SK-N-SH treated with all-trans-retinoic acid at 6 μM for 48 hours (cell line): ENCODE results near the gene JAKMIP1.

Source experiments
- ATAC-seq: fragments of 200-7000 bp; cut with Tn5 transposase; 3 replicates; pipeline ENCODE4 v1.9.1; 2020; ENCODE audit warnings: mild to moderate bottlenecking, moderate library complexity
- ARNTL ChIP-seq: fragments of 450-650 bp; formaldehyde crosslinking; IDR thresholded peaks from 2 replicates; pipeline ENCODE4 v1.5.0; 2020; ENCODE audit warnings: low read depth, mild to moderate bottlenecking, moderate library complexity, borderline replicate concordance
- BACH2 ChIP-seq: fragments of 250-450 bp; sonication (Bioruptor Pico); IDR thresholded peaks from 2 replicates; pipeline ENCODE4 v1.9.0; 2021; ENCODE audit warnings: mild to moderate bottlenecking, borderline replicate concordance
- CREB5 ChIP-seq: fragments of 250-450 bp; sonication (Bioruptor Pico); IDR thresholded peaks from 2 replicates; pipeline ENCODE4 v1.5.1; 2020; ENCODE audit warnings: low read depth, mild to moderate bottlenecking, moderate library complexity
- CSDC2 ChIP-seq: fragments of 250-450 bp; sonication (Bioruptor Pico); IDR thresholded peaks from 2 replicates; pipeline ENCODE4 v1.5.0; 2020; ENCODE audit warnings: mild to moderate bottlenecking, moderate library complexity
- CSRNP3 ChIP-seq: fragments of 250-450 bp; sonication (Bioruptor Pico); IDR thresholded peaks from 2 replicates; pipeline ENCODE4 v1.5.1; 2021; ENCODE audit warnings: mild to moderate bottlenecking, moderate library complexity
- ESRRG ChIP-seq: fragments of 250-450 bp; sonication (Bioruptor Pico); IDR thresholded peaks from 2 replicates; pipeline ENCODE4 v1.6.1; 2021; ENCODE audit warnings: mild to moderate bottlenecking
- GLIS3 ChIP-seq: fragments of 250-450 bp; sonication (Bioruptor Pico); IDR thresholded peaks from 2 replicates; pipeline ENCODE4 v1.5.0; 2020; ENCODE audit warnings: mild to moderate bottlenecking, moderate library complexity
- ISL1 ChIP-seq: fragments of 250-450 bp; sonication (Bioruptor Pico); IDR thresholded peaks from 2 replicates; pipeline ENCODE4 v2.1.2; 2022; ENCODE audit warnings: mild to moderate bottlenecking, moderate library complexity
- OSR1 ChIP-seq: fragments of 250-450 bp; sonication (Bioruptor Pico); IDR thresholded peaks from 2 replicates; pipeline ENCODE4 v1.8.0; 2022; ENCODE audit warnings: moderate library complexity, mild to moderate bottlenecking, inconsistent platforms
- PATZ1 ChIP-seq: fragments of 250-450 bp; sonication (Bioruptor Pico); IDR thresholded peaks from 2 replicates; pipeline ENCODE4 v1.8.0; 2020; ENCODE audit warnings: mild to moderate bottlenecking, moderate library complexity, borderline replicate concordance
- PPARA ChIP-seq: fragments of 250-450 bp; sonication (Bioruptor Pico); IDR thresholded peaks from 2 replicates; pipeline ENCODE4 v1.5.0; 2020; ENCODE audit warnings: mild to moderate bottlenecking, borderline replicate concordance
- SNAI2 ChIP-seq: fragments of 250-450 bp; sonication (Bioruptor Pico); IDR thresholded peaks from 2 replicates; pipeline ENCODE4 v1.5.0; 2020; ENCODE audit warnings: mild to moderate bottlenecking, moderate library complexity
- TCF4 ChIP-seq: fragments of 250-450 bp; sonication (Bioruptor Pico); IDR thresholded peaks from 2 replicates; pipeline ENCODE4 v1.8.0; 2021; ENCODE audit warnings: mild to moderate bottlenecking, moderate library complexity, borderline replicate concordance
- TOX ChIP-seq: fragments of 250-450 bp; sonication (Bioruptor Pico); IDR thresholded peaks from 2 replicates; pipeline ENCODE4 v1.8.0; 2021; ENCODE audit warnings: mild to moderate bottlenecking, moderate library complexity, borderline replicate concordance
- ZC3H10 ChIP-seq: fragments of 250-450 bp; sonication (Bioruptor Pico); IDR thresholded peaks from 2 replicates; pipeline ENCODE4 v1.5.1; 2021; ENCODE audit warnings: mild to moderate bottlenecking, moderate library complexity
- ZFP3 ChIP-seq: fragments of 250-450 bp; sonication (Bioruptor Pico); IDR thresholded peaks from 2 replicates; pipeline ENCODE4 v1.5.0; 2020; ENCODE audit warnings: mild to moderate bottlenecking, moderate library complexity
- ZNF565 ChIP-seq: fragments of 450-650 bp; formaldehyde crosslinking; conservative IDR thresholded peaks from 2 replicates; pipeline ENCODE4 v1.5.0; 2020; ENCODE audit warnings: low read depth, mild to moderate bottlenecking, moderate library complexity
- ZNF70 ChIP-seq: fragments of 450-650 bp; formaldehyde crosslinking; IDR thresholded peaks from 2 replicates; pipeline ENCODE4 v1.5.0; 2020; ENCODE audit warnings: mild to moderate bottlenecking, moderate library complexity
- ZNF8 ChIP-seq: fragments of 450-650 bp; formaldehyde crosslinking; IDR thresholded peaks from 2 replicates; pipeline ENCODE4 v1.5.0; 2020; ENCODE audit warnings: mild to moderate bottlenecking, moderate library complexity
- TF ChIP-seq, protein P1 (sequence below): fragments of 250-450 bp; sonication (Bioruptor Pico); IDR thresholded peaks from 2 replicates; pipeline ENCODE4 v1.5.0; 2020; ENCODE audit warnings: mild to moderate bottlenecking, moderate library complexity

The JAKMIP1 gene

GRCh38 chr4:6200011-6200921 is at the start of gene JAKMIP1:
Gene JAKMIP1 (minus strand): TSS chr4:6200549. CDS start chr4:6112850, 87,699 bp downstream.
- no peak for ATAC-seq
- no peak for TF ChIP-seq ISL1 (CRISPR knock-in tag)
- TF ChIP-seq TCF4 (CRISPR knock-in tag) = no peak
- no peak for TF ChIP-seq CREB5 (CRISPR knock-in tag)
- TF ChIP-seq SNAI2 (CRISPR knock-in tag) = no peak
- no peak for TF ChIP-seq PPARA (CRISPR knock-in tag)
- TF ChIP-seq BACH2 (CRISPR knock-in tag) = no peak
- TF ChIP-seq OSR1 = no peak
- no peak for TF ChIP-seq TOX (CRISPR knock-in tag)
- TF ChIP-seq PATZ1 = no peak
- no peak for TF ChIP-seq ESRRG
- TF ChIP-seq ZNF8 (CRISPR knock-in tag) = no peak
- TF ChIP-seq ZFP3 (CRISPR knock-in tag) = no peak
- no peak for TF ChIP-seq ZC3H10
- TF ChIP-seq GLIS3 = no peak
- no peak for TF ChIP-seq ARNTL (CRISPR knock-in tag)
- no peak for TF ChIP-seq CSRNP3

- TF ChIP-seq CSDC2 (CRISPR knock-in tag) (no peak), ESRRG (no peak), CREB5 (CRISPR knock-in tag) (no peak), ZNF70 (CRISPR knock-in tag) (no peak), TCF4 (CRISPR knock-in tag) (no peak)
Observed at GRCh38 chr4:6248394-6248793, 48.0 kb upstream of the JAKMIP1 start.

DNA sequence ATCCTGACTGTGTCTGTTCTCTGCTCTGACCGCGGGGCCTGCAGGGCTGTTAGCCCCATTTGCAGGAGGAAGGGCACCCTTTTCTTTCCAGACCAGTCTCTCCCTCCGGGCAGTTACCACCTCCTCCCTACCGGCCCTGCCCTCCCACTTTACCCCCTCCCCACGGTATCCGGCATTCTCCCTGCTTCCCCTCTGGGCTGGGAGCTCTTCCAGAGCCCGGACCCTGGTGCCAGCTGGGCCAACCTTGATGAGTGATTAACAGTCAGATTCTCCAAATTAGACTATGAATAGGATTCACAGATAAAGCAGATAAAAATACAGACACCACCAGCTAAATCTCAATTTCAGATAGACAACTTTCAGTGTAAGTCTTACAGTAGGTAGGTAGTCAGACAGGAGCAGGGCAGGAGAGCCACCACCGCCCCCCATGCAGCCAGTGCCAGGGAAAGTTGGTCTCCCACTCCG is 45.9 kb upstream of the JAKMIP1 start:
- TF ChIP-seq ZNF565 (CRISPR knock-in tag) (no peak), ZC3H10 (no peak), PPARA (CRISPR knock-in tag) (no peak), ISL1 (CRISPR knock-in tag) (no peak), BACH2 (CRISPR knock-in tag) (no peak), GLIS3 (no peak), TOX (CRISPR knock-in tag) (no peak), CSDC2 (CRISPR knock-in tag) (no peak), TCF4 (CRISPR knock-in tag) (no peak), ESRRG (no peak), CSRNP3 (no peak), ARNTL (CRISPR knock-in tag) (no peak), ZNF70 (CRISPR knock-in tag) (no peak)
- TF ChIP-seq, protein P1, sequence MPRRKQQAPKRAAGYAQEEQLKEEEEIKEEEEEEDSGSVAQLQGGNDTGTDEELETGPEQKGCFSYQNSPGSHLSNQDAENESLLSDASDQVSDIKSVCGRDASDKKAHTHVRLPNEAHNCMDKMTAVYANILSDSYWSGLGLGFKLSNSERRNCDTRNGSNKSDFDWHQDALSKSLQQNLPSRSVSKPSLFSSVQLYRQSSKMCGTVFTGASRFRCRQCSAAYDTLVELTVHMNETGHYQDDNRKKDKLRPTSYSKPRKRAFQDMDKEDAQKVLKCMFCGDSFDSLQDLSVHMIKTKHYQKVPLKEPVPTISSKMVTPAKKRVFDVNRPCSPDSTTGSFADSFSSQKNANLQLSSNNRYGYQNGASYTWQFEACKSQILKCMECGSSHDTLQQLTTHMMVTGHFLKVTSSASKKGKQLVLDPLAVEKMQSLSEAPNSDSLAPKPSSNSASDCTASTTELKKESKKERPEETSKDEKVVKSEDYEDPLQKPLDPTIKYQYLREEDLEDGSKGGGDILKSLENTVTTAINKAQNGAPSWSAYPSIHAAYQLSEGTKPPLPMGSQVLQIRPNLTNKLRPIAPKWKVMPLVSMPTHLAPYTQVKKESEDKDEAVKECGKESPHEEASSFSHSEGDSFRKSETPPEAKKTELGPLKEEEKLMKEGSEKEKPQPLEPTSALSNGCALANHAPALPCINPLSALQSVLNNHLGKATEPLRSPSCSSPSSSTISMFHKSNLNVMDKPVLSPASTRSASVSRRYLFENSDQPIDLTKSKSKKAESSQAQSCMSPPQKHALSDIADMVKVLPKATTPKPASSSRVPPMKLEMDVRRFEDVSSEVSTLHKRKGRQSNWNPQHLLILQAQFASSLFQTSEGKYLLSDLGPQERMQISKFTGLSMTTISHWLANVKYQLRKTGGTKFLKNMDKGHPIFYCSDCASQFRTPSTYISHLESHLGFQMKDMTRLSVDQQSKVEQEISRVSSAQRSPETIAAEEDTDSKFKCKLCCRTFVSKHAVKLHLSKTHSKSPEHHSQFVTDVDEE (CRISPR knock-in tag) = no peak
- TF ChIP-seq, all 23 proteins: peak for 0
- no peak for ATAC-seq

More at GRCh38 chr4:6248394-6248793, 48.0 kb upstream of the JAKMIP1 start:
- no peak for ATAC-seq
